GM23338 (cell line): ENCODE measurements around the gene CH25H. TPM values are rescaled to one million over a fixed set of nuclear protein-coding genes. Genes with fewer than 3 reads are reported as not detected.

Experiments used
- ATAC-seq: fragments of 200-7000 bp; cut with Tn5 transposase; 3 replicates; pipeline ENCODE4 v1.9.1; 2020
- DNase-seq: peaks from one replicate; pipeline ENCODE4 v3.0.0-alpha.2; 2015; ENCODE audit warnings: low spot score
- H2AFZ ChIP-seq: fragments of 200-600 bp; sonication (generic); 2 replicates; pipeline ENCODE4 v1.8.0; 2016; ENCODE audit warnings: antibody characterized with exemption, mild to moderate bottlenecking, moderate library complexity
- H3F3A ChIP-seq: fragments of 200-600 bp; sonication (generic); replicated peaks from 2 replicates; pipeline ENCODE4 v1.8.0; 2017; ENCODE audit warnings: antibody characterized with exemption, mixed run types, low read depth
- H3K27ac ChIP-seq: fragments of 200-600 bp; sonication (generic); 2 replicates; pipeline ENCODE4 v1.6.1; 2016; ENCODE audit warnings: low read depth
- H3K27me3 ChIP-seq: fragments of 200-600 bp; sonication (generic); 2 replicates; pipeline ENCODE4 v1.8.0; 2016; ENCODE audit warnings: mild to moderate bottlenecking, mixed run types, moderate library complexity; ENCODE audit not compliant: insufficient read depth
- H3K36me3 ChIP-seq: fragments of 200-600 bp; sonication (generic); 2 replicates; pipeline ENCODE4 v1.8.0; 2016; ENCODE audit warnings: mild to moderate bottlenecking; ENCODE audit not compliant: insufficient read depth
- H3K4me1 ChIP-seq: fragments of 200-600 bp; sonication (generic); 2 replicates; pipeline ENCODE4 v1.8.0; 2016; ENCODE audit warnings: mild to moderate bottlenecking, moderate library complexity; ENCODE audit not compliant: insufficient read depth
- H3K4me2 ChIP-seq: fragments of 200-600 bp; sonication (generic); 2 replicates; pipeline ENCODE4 v1.7.1; 2017; ENCODE audit warnings: mixed run types
- H3K4me3 ChIP-seq: fragments of 200-600 bp; sonication (generic); 2 replicates; pipeline ENCODE4 v1.6.1; 2016; ENCODE audit warnings: mixed run types
- H3K79me2 ChIP-seq: fragments of 200-600 bp; sonication (generic); replicated peaks from 2 replicates; pipeline ENCODE4 v1.8.0; 2017; ENCODE audit warnings: mild to moderate bottlenecking; ENCODE audit not compliant: insufficient read depth
- H3K9me2 ChIP-seq: fragments of 200-600 bp; sonication (generic); 2 replicates; pipeline ENCODE4 v1.8.0; 2017; ENCODE audit not compliant: insufficient read depth
- H4K20me1 ChIP-seq: fragments of 200-600 bp; sonication (generic); replicated peaks from 2 replicates; pipeline ENCODE4 v1.8.0; 2017; ENCODE audit warnings: mild to moderate bottlenecking; ENCODE audit not compliant: insufficient read depth
- H3K27ac Mint-ChIP-seq: 2 replicates; pipeline ENCODE4 v1.8.0; 2020; ENCODE audit warnings: inconsistent platforms, mild to moderate bottlenecking, moderate library complexity, mixed read lengths
- H3K27me3 Mint-ChIP-seq: 3 replicates; pipeline ENCODE4 v1.8.0; 2022; ENCODE audit warnings: low read depth, mild to moderate bottlenecking, moderate library complexity, mixed read lengths, inconsistent platforms; ENCODE audit not compliant: insufficient read depth, poor library complexity
- H3K36me3 Mint-ChIP-seq: 3 replicates; pipeline ENCODE4 v1.8.0; 2021; ENCODE audit warnings: low read depth, mild to moderate bottlenecking, inconsistent platforms, moderate library complexity, mixed read lengths
- H3K4me1 Mint-ChIP-seq: 3 replicates; pipeline ENCODE4 v1.8.0; 2020; ENCODE audit warnings: mild to moderate bottlenecking, inconsistent platforms, mixed read lengths
- H3K4me3 Mint-ChIP-seq: 3 replicates; pipeline ENCODE4 v1.8.0; 2021; ENCODE audit warnings: moderate library complexity, mild to moderate bottlenecking, inconsistent platforms, mixed read lengths
- H3K9me3 Mint-ChIP-seq: 3 replicates; pipeline ENCODE4 v1.8.0; 2020; ENCODE audit warnings: moderate library complexity, mild to moderate bottlenecking, inconsistent platforms, mixed read lengths
- CREB1 ChIP-seq: fragments of 250-450 bp; sonication (Bioruptor Pico); IDR thresholded peaks from 2 replicates; pipeline ENCODE4 v1.5.0; 2020; ENCODE audit warnings: low read depth, mild to moderate bottlenecking, moderate library complexity
- CTCF ChIP-seq, 2 experiments: fragments of 200-600 bp in 1 of 2; sonication (generic) in 1 of 2; conservative IDR thresholded peaks; 2 replicates each; pipeline versions ENCODE4 v1.5.1 to v1.6.1; 2016 to 2017; ENCODE audit warnings: antibody characterized with exemption in 2 of 2, low read depth in 2 of 2, mild to moderate bottlenecking in 2 of 2, moderate library complexity in 1 of 2
- ETS1 ChIP-seq: IDR thresholded peaks from 2 replicates; pipeline ENCODE4 v1.6.1; 2016; ENCODE audit warnings: antibody characterized with exemption
- EZH2 ChIP-seq: fragments of 200-600 bp; sonication (generic); IDR thresholded peaks from one replicate; pipeline ENCODE4 v1.8.0; 2017; ENCODE audit warnings: antibody characterized with exemption, mild to moderate bottlenecking, low read depth; ENCODE audit not compliant: unreplicated experiment
- JUNB ChIP-seq: IDR thresholded peaks from one replicate; pipeline ENCODE4 v1.6.1; 2016; ENCODE audit warnings: antibody characterized with exemption; ENCODE audit not compliant: unreplicated experiment
- NANOG ChIP-seq: IDR thresholded peaks from 2 replicates; pipeline ENCODE4 v1.6.1; 2016; ENCODE audit warnings: antibody characterized with exemption, borderline replicate concordance
- REST ChIP-seq: IDR thresholded peaks from one replicate; pipeline ENCODE4 v1.6.1; 2018; ENCODE audit warnings: antibody characterized with exemption; ENCODE audit not compliant: unreplicated experiment
- STAT1 ChIP-seq: IDR thresholded peaks from one replicate; pipeline ENCODE4 v1.6.1; 2016; ENCODE audit warnings: antibody characterized with exemption; ENCODE audit not compliant: unreplicated experiment
- ZNF331 ChIP-seq: fragments of 250-450 bp; sonication (Bioruptor Pico); IDR thresholded peaks from 2 replicates; pipeline ENCODE4 v1.5.0; 2020; ENCODE audit warnings: low read depth, mild to moderate bottlenecking, moderate library complexity
- ZNF462 ChIP-seq: fragments of 250-450 bp; sonication (Bioruptor Pico); IDR thresholded peaks from 2 replicates; pipeline ENCODE4 v1.5.0; 2020; ENCODE audit warnings: mild to moderate bottlenecking, moderate library complexity
- polyA plus RNA-seq: library from polyadenylated mRNA; unstranded; fragments of >200 nt; fragmentation: Nextera tagmentation; extraction: Ambion mirVana; gene quantifications from 2 replicates; pipeline ENCODE4 v1.2.1, GENCODE V29; 2016
- total RNA-seq: library from RNA; depleted of rRNA; stranded (reverse); fragments of >200 nt; shearing (Covaris generic); gene quantifications from 2 replicates; pipeline ENCODE4 v1.2.3, GENCODE V29; 2014

The CH25H gene
- total and polyA plus RNA-seq, 2 experiments from 2014 or later, result 1.3 to 1.7 TPM

DNA sequence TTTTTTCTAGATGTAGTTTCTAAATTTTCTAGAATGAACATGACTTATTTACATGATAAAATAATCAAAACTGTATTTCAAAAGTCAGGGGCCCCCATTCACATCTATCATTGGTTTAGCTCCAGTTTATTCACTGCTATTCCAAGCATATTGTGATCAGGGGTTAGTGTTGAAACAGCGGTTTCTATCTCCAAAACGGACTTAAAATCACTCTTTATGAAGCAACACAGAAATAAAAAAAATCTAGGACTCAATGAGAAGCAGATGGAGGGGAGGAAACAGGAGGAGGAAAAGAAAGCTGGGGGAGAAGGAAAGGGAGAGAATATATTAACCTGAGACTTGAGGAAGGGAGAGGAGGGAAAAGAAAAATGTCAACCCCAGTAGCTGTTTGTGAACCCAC lies 14.8 kb upstream of the CH25H start (continued):
- no peak for TF ChIP-seq REST
- TF ChIP-seq NANOG, result no peak
- TF ChIP-seq CREB1 (CRISPR knock-in tag), result no peak
- no peak for TF ChIP-seq CTCF (conservative IDR thresholded peaks at IDR 0.05; ENCODE audit: low read depth in 2 of 2)
- no peak for TF ChIP-seq ZNF331 (CRISPR knock-in tag)
- no peak for TF ChIP-seq JUNB

DNA sequence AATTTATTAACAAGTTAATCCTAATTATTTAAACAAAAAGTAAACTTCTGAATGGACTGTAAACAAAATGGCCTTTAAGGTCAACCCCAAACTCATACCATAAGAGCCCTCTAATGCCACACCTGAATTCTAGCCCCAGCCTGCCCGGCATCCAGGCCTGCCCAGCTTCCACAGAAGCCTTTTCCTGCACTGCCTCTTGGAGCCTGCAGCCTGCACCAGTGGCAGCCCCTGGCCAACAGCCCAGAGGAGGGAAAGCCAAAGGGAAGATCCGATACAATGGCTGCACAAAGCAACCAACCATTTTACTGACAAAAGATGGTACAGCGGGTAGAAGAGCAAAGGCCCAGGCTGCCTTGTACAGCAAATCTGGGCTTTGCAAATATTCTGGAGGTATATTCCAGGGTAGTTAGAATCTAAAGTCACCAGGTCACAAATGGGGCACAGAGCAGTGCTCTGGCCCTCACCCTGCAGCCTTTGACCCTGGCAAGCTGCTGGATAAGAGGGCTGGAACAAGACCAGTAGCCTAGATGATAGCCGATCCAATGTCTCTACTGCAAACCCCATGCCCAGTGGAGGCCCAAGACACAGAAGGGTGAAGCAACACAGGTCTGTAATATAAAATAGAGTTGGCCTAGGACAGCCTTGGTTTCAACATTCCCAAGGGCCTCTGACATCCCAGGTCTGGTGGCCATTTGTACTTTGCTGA lies 12.5 kb upstream of the CH25H start:
- H3K9me3 Mint-ChIP-seq, result no peaks in the 10 kb centered on the region
- no peak for ATAC-seq
- Histone ChIP-seq H3F3A (no peaks in the 10 kb centered on the region), H3K36me3 (no peaks in the 10 kb centered on the region), H4K20me1 (no peaks in the 10 kb centered on the region), H3K9me2 (no peaks in the 10 kb centered on the region), H3K79me2 (no peaks in the 10 kb centered on the region), H3K4me1 (peaks cover 12% of the 10 kb centered on the region), H3K4me2 (no peak overlapping the region), H2AFZ (no peak overlapping the region), H3K27ac (no peak overlapping the region), H3K27me3 (no peaks in the 10 kb centered on the region), H3K4me3 (no peak overlapping the region)
- peak overlapping the region; percentile 64; the same call in 1 of the 2 replicates for H3K27ac Mint-ChIP-seq
- H3K36me3 Mint-ChIP-seq, result no peaks in the 10 kb centered on the region
- peaks cover 4% of the 10 kb centered on the region for H3K27me3 Mint-ChIP-seq
- no peak for DNase-seq
- H3K4me3 Mint-ChIP-seq, result no peak overlapping the region
- peaks cover 25% of the 10 kb centered on the region for H3K4me1 Mint-ChIP-seq
- no peak for TF ChIP-seq STAT1
- no peak for TF ChIP-seq ETS1
- TF ChIP-seq EZH2, result no peak
- TF ChIP-seq ZNF462 (CRISPR knock-in tag), result no peak
- no peak for TF ChIP-seq CREB1 (CRISPR knock-in tag)
- TF ChIP-seq NANOG, result no peak
- TF ChIP-seq ZNF331 (CRISPR knock-in tag), result no peak
